ENCODE data around the gene CDK19.

CDK19 gene

GRCh38 chr6:110567957-110568696 lies 247.1 kb downstream of the CDK19 start:
- no peak overlapping the region for H3K4me3 ChIP-seq (ENCODE audit: low read depth, low read length)
- DNase-seq (ENCODE audit: low read depth), result peak; percentile 23
- no peak for TF ChIP-seq CTCF (IDR thresholded peaks at IDR 0.05; ENCODE audit: insufficient read depth, low read depth, low read length, missing control alignments)

GRCh38 chr6:110566346-110567125 lies 248.7 kb downstream of the CDK19 start:
- no peak for TF ChIP-seq CTCF (IDR thresholded peaks at IDR 0.05; ENCODE audit: insufficient read depth, low read depth, low read length, missing control alignments)
- H3K4me3 ChIP-seq (ENCODE audit: low read depth, low read length), result no peak overlapping the region
- DNase-seq (ENCODE audit: low read depth), result no peak

- no peak for DNase-seq (ENCODE audit: low read depth)
- H3K4me3 ChIP-seq (ENCODE audit: low read depth, low read length), result no peak overlapping the region
- no peak for TF ChIP-seq CTCF (IDR thresholded peaks at IDR 0.05; ENCODE audit: insufficient read depth, low read depth, low read length, missing control alignments)
Observed at GRCh38 chr6:110564703-110565421, 250.4 kb downstream of the CDK19 start.

GRCh38 chr6:110563711-110564110 lies 251.6 kb downstream of the CDK19 start:
- DNase-seq (ENCODE audit: low read depth), result no peak
- no peak for TF ChIP-seq CTCF (IDR thresholded peaks at IDR 0.05; ENCODE audit: insufficient read depth, low read depth, low read length, missing control alignments)
- H3K4me3 ChIP-seq (ENCODE audit: low read depth, low read length), result no peak overlapping the region

- no peak overlapping the region for H3K4me3 ChIP-seq (ENCODE audit: low read depth, low read length)
- no peak for TF ChIP-seq CTCF (IDR thresholded peaks at IDR 0.05; ENCODE audit: insufficient read depth, low read depth, low read length, missing control alignments)
- no peak for DNase-seq (ENCODE audit: low read depth)
Observed at GRCh38 chr6:110562316-110562915, 252.9 kb downstream of the CDK19 start.

- no peak overlapping the region for H3K4me3 ChIP-seq (ENCODE audit: low read depth, low read length)
- no peak for TF ChIP-seq CTCF (IDR thresholded peaks at IDR 0.05; ENCODE audit: insufficient read depth, low read depth, low read length, missing control alignments)
- DNase-seq (ENCODE audit: low read depth), result peak; percentile 13
Observed at GRCh38 chr6:110561696-110562095, 253.6 kb downstream of the CDK19 start.

All from GM12865 (cell line).